Measurements from ENCODE around the gene NOP53.
"Not testable (repeated sequence)": the region's sequence is repeated elsewhere in the genome, so short reads cannot be mapped to it uniquely, and the experiment has no call there.

Gene NOP53

GRCh38 chr19:47714339-47714738, 31.0 kb upstream of the NOP53 start:
- no peaks in the 10 kb centered on the region for H3K9me3 ChIP-seq (ENCODE audit: insufficient read depth, low read length)
- no peak for TF ChIP-seq CTCF (IDR thresholded peaks at IDR 0.05; ENCODE audit: low read depth, low read length)
- no peaks in the 10 kb centered on the region for H3K79me2 ChIP-seq (ENCODE audit: low read length)
- no peaks in the 10 kb centered on the region for H3K4me1 ChIP-seq (ENCODE audit: low read length)
- no peaks in the 10 kb centered on the region for H3K36me3 ChIP-seq (replicated peaks; ENCODE audit: low read depth, low read length)
- H3K27ac ChIP-seq (ENCODE audit: low read length) = no peak overlapping the region
- H3K9ac ChIP-seq (ENCODE audit: low read length) = no peak overlapping the region
- peaks cover 3% of the 10 kb centered on the region; the same call in 1 of the 2 replicates for H3K27me3 ChIP-seq (ENCODE audit: low read depth, low read length)
- H3K4me3 ChIP-seq (ENCODE audit: low read length) = no peak overlapping the region
- H4K20me1 ChIP-seq (ENCODE audit: insufficient read depth, low read length) = no peaks in the 10 kb centered on the region
- no peak overlapping the region for H3K4me2 ChIP-seq (ENCODE audit: low read length)
- H2AFZ ChIP-seq (ENCODE audit: low read depth, low read length) = no peak overlapping the region

GRCh38 chr19:47714855-47715254, 30.5 kb upstream of the NOP53 start:
- H2AFZ ChIP-seq (ENCODE audit: low read depth, low read length); H3K9me3 ChIP-seq (ENCODE audit: insufficient read depth, low read length); H3K27ac ChIP-seq (ENCODE audit: low read length); H3K79me2 ChIP-seq (ENCODE audit: low read length); H3K4me2 ChIP-seq (ENCODE audit: low read length); H3K36me3 ChIP-seq (replicated peaks; ENCODE audit: low read depth, low read length); H3K27me3 ChIP-seq (ENCODE audit: low read depth, low read length); H3K4me3 ChIP-seq (ENCODE audit: low read length); H3K9ac ChIP-seq (ENCODE audit: low read length); H4K20me1 ChIP-seq (ENCODE audit: insufficient read depth, low read length); H3K4me1 ChIP-seq (ENCODE audit: low read length): not testable (repeated sequence)

DNA sequence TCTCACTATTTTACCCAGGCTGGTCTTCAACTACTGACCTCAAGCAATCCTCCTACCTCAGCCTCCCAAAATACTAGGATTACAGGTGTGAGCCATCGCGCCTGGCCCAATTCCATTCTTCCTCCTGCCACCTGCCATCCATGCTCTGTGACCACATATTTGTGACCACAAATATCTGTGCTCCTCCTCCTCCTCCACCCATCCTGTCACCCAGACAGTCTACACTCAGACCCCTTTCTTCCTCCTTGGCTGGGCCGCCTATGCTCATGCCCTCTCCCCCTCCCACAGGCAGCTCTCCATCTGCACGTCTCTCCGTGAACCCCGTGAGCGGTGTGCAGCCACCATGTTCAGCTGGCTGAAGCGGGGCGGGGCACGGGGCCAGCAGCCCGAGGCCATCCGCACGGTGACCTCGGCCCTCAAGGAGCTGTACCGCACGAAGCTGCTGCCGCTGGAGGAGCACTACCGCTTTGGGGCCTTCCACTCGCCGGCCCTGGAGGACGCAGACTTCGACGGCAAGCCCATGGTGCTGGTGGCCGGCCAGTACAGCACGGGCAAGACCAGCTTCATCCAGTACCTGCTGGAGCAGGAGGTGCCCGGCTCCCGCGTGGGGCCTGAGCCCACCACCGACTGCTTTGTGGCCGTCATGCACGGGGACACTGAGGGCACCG, 28.9 kb upstream of the NOP53 start:
- H4K20me1 ChIP-seq (ENCODE audit: insufficient read depth, low read length) = no peaks in the 10 kb centered on the region
- no peaks in the 10 kb centered on the region for H3K9me3 ChIP-seq (ENCODE audit: insufficient read depth, low read length)
- no peak overlapping the region for H3K27ac ChIP-seq (ENCODE audit: low read length)
- no peak overlapping the region for H3K4me2 ChIP-seq (ENCODE audit: low read length)
- H3K4me3 ChIP-seq (ENCODE audit: low read length) = no peak overlapping the region
- no peaks in the 10 kb centered on the region for H3K4me1 ChIP-seq (ENCODE audit: low read length)
- H2AFZ ChIP-seq (ENCODE audit: low read depth, low read length) = no peak overlapping the region
- no peaks in the 10 kb centered on the region for H3K79me2 ChIP-seq (ENCODE audit: low read length)
- no peaks in the 10 kb centered on the region for H3K36me3 ChIP-seq (replicated peaks; ENCODE audit: low read depth, low read length)
- TF ChIP-seq CTCF (IDR thresholded peaks at IDR 0.05; ENCODE audit: low read depth, low read length) (no peak), EZH2phosphoT487 (IDR thresholded peaks at IDR 0.05; ENCODE audit: low read depth) (no peak)
- peaks cover 3% of the 10 kb centered on the region; the same call in 1 of the 2 replicates for H3K27me3 ChIP-seq (ENCODE audit: low read depth, low read length)
- H3K9ac ChIP-seq (ENCODE audit: low read length) = no peak overlapping the region

- not testable (repeated sequence) for H3K36me3 ChIP-seq (replicated peaks; ENCODE audit: low read depth, low read length); H3K4me2 ChIP-seq (ENCODE audit: low read length); H3K27ac ChIP-seq (ENCODE audit: low read length); H3K27me3 ChIP-seq (ENCODE audit: low read depth, low read length); H4K20me1 ChIP-seq (ENCODE audit: insufficient read depth, low read length); H2AFZ ChIP-seq (ENCODE audit: low read depth, low read length); H3K79me2 ChIP-seq (ENCODE audit: low read length); H3K4me1 ChIP-seq (ENCODE audit: low read length); H3K9ac ChIP-seq (ENCODE audit: low read length); H3K9me3 ChIP-seq (ENCODE audit: insufficient read depth, low read length); H3K4me3 ChIP-seq (ENCODE audit: low read length)
These were observed 26.8 kb upstream of the NOP53 start for GRCh38 chr19:47718415-47719046.

GRCh38 chr19:47719047-47719859, 26.1 kb upstream of the NOP53 start:
- Histone ChIP-seq H3K27me3 (ENCODE audit: low read depth, low read length) (0 out of 2 replicates have a peak, but pooled peaks cover 3% of the 10 kb centered on the region), H3K27ac (ENCODE audit: low read length) (no peak overlapping the region), H3K36me3 (replicated peaks; ENCODE audit: low read depth, low read length) (no peaks in the 10 kb centered on the region), H3K9ac (ENCODE audit: low read length) (no peak overlapping the region), H4K20me1 (ENCODE audit: insufficient read depth, low read length) (no peaks in the 10 kb centered on the region), H3K9me3 (ENCODE audit: insufficient read depth, low read length) (no peaks in the 10 kb centered on the region), H3K4me3 (ENCODE audit: low read length) (no peak overlapping the region), H2AFZ (ENCODE audit: low read depth, low read length) (no peak overlapping the region), H3K4me1 (ENCODE audit: low read length) (peaks cover 9% of the 10 kb centered on the region), H3K79me2 (ENCODE audit: low read length) (no peaks in the 10 kb centered on the region), H3K4me2 (ENCODE audit: low read length) (no peak overlapping the region)
- TF ChIP-seq CTCF (IDR thresholded peaks at IDR 0.05; ENCODE audit: low read depth, low read length) (no peak), EZH2phosphoT487 (IDR thresholded peaks at IDR 0.05; ENCODE audit: low read depth) (no peak)

All from OCI-LY3 (cell line).